Measurements from ENCODE around the gene TTYH2. TPM values are rescaled to one million over a fixed set of nuclear protein-coding genes. Genes with fewer than 3 reads are reported as not detected.
"Not testable (repeated sequence)": the region's sequence is repeated elsewhere in the genome, so short reads cannot be mapped to it uniquely, and the experiment has no call there.

Gene TTYH2
- total RNA-seq, 1 donor from 2014 or later: 1.2 TPM

DNA sequence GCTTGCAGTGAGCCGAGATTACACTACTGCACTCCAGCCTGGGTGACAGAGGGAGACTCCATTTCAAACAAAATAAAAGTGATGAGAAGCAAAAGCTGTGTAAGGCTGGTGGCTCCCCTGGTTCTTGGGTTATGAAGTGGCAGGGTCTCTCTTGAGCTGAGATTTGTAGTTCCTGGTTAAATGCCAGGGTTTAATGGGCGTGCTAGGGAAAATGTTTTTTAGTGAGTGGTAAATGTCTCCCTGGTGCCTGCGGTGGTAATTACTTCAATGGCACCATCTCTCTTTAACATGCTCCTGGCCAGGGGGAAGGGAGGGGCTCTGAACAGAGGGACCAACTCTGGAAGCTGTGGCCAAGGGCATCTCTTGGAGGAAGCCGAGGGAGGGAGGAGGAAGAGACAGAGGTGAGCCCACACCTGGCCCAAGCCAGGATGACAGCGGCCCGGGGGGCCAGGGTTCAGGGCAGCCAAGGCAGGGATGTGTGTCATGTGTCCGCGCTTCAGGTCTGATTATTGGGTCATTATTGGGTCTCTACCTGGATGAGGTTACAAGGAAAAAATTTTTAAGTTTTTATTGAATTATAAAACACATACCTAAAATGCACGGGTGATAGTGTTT is 27.7 kb upstream of the TTYH2 start:
- TF ChIP-seq, protein P1, sequence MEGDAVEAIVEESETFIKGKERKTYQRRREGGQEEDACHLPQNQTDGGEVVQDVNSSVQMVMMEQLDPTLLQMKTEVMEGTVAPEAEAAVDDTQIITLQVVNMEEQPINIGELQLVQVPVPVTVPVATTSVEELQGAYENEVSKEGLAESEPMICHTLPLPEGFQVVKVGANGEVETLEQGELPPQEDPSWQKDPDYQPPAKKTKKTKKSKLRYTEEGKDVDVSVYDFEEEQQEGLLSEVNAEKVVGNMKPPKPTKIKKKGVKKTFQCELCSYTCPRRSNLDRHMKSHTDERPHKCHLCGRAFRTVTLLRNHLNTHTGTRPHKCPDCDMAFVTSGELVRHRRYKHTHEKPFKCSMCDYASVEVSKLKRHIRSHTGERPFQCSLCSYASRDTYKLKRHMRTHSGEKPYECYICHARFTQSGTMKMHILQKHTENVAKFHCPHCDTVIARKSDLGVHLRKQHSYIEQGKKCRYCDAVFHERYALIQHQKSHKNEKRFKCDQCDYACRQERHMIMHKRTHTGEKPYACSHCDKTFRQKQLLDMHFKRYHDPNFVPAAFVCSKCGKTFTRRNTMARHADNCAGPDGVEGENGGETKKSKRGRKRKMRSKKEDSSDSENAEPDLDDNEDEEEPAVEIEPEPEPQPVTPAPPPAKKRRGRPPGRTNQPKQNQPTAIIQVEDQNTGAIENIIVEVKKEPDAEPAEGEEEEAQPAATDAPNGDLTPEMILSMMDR (conservative IDR thresholded peaks at IDR 0.05; ENCODE audit: low read depth, low read length): no peak
- H3K4me3 ChIP-seq (ENCODE audit: low read depth, low read length): no peak overlapping the region
- no peak for DNase-seq (ENCODE audit: low read depth)

DNA sequence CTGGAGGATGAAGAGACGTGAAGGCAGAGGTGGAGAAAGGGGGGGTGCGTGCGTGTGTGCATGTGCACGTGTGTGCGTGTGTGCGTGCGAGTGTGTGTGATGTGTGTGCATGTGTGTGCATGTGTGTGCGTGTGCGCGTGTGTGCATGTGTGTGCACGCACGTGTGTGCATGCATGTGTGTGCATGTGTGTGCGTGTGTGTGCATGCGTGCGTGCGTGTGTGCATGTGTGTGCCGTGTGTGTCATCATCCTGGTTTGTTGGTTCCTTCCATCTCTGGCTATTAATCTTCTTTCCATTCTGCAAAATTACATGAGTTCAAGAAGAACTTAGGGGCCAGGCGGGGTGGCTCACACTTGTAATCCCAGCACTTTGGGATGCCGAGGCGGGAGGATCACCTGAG is 26.9 kb upstream of the TTYH2 start:
- no peak overlapping the region for H3K4me3 ChIP-seq (ENCODE audit: low read depth, low read length)
- DNase-seq (ENCODE audit: low read depth): no peak
- TF ChIP-seq, protein P1 (conservative IDR thresholded peaks at IDR 0.05; ENCODE audit: low read depth, low read length): no peak

DNA sequence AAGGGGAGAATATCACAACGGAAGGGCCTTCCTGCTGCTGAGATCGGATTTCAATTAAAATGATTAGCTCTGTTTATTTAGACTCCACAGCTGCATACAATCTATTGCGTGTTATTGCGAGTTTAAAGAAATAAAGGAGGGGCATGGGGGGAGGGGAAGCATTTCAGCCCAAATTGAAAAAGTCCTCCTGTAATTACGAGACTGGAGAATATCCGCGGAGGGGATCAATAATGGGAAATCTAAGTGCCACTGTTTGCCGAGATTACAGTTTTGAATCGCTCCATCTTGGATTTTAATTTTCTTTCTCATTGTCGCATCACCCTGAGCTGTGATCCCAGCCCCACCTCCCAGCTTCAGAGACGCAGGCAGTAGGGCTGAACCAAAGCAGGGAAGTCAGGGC is 25.6 kb upstream of the TTYH2 start:
- TF ChIP-seq, protein P1 (conservative IDR thresholded peaks at IDR 0.05; ENCODE audit: low read depth, low read length): no peak
- DNase-seq (ENCODE audit: low read depth): no peak
- H3K4me3 ChIP-seq (ENCODE audit: low read depth, low read length): no peak overlapping the region

DNA sequence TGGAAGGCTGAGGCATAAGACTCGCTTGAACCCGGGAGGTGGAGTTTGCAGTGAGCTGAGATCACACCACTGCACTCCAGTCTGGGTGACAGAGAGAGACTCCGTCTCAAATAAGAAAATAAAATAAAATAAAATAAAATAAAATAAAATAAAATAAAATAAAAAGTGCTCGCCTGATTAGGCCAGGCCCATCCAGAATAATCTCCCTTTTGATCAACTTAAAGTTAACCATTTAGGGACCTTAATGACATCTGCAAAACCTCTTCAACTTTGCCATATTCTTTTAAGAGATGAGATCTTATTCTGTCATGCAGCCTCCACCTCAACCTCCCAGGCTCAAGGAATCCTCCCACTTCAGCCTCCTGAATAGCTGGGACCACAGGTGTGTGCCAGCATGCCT is 24.7 kb upstream of the TTYH2 start:
- not testable (repeated sequence) for H3K4me3 ChIP-seq (ENCODE audit: low read depth, low read length); DNase-seq (ENCODE audit: low read depth)

DNA sequence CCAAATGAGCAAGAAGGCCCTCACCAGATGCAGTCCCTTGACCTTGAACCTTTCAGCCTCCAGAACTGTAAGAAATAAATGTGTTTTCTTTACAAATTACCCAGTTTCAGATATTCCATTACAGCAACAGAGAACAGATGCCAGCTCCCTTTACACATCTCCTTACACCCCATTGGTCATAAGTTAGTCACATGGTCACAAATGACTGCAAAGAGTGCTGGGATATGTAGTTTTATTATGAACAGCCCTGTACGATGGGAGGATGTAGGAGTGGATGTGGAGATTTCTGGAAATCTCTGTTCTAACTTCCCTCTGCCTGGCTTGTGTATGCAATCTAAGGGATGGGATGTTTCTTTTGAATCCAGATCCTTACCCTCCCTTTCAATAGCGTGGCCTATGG is 23.2 kb upstream of the TTYH2 start:
- no peak for DNase-seq (ENCODE audit: low read depth)

DNA sequence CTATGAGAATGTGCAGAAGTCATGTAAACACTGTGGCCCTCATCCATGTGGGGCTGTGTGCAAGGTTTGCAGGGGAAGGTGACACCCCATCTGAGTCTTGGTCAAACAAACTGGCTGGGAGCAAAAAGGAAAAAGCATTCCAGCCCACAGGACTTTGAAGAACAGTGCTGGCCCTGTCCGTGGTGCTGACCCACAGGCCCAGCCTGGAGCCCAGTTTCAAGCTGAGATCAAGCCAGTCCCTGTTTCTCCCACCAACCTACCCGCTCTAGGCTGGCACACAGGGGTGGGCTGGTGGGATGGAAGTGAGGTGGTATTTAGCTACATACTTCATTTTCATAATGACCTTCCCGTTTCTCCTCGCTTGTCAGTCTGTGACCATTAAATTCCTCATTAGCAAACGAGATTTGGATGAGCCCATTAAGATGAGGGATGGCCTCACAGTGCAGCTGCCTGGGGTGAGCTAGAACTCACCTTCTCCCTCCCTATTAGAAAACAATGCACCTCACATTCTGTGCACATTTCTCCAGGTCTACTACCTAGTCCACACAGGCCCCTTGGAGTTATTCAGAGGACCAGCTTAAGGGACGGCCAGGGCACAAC is 22.5 kb upstream of the TTYH2 start:
- TF ChIP-seq, protein P1 (conservative IDR thresholded peaks at IDR 0.05; ENCODE audit: low read depth, low read length): no peak
- no peak overlapping the region for H3K4me3 ChIP-seq (ENCODE audit: low read depth, low read length)
- DNase-seq (ENCODE audit: low read depth): no peak

More for the DNA sequence above, 23.2 kb upstream of the TTYH2 start:
- TF ChIP-seq, protein P1 (conservative IDR thresholded peaks at IDR 0.05; ENCODE audit: low read depth, low read length): no peak
- H3K4me3 ChIP-seq (ENCODE audit: low read depth, low read length): no peak overlapping the region

DNA sequence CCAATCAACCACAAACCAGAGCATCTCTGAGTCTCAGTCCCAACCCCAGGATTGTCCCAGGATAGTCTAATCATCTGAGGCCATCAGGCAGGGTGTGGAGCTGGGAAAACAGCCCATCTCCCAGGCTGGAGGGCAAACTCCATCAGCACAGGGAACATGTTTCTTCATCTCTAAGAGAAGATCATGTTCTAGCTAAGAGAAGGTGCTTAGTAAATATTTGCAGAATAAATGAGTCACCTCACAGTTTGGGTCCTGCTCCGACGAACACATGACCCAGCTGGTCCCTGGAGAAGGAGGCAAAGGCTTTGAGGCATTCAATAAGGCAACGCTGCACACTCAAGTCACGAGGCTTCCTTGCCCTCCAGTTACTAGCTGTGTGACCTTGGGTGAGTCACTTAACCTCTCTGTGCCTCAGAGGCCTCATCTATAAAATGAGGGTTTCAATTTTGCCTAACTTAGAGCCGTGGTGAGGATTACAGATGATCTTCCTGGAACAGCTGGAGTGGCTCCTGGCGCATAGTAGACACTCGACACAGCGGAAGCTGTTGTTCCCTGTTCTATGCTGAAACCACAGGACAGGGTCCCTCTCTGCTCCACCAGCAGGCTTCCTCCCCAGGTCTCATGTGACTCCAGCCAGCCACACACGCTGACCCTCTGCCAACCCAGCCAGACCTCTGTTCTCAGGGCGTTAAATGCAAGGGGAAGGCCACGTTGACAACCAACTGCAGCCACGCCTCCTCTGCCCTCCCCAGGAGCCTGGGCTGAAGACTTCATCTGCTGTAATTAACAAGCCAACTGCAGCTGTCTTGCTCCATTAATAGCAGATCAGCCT is 20.2 kb upstream of the TTYH2 start:
- no peak overlapping the region for H3K4me3 ChIP-seq (ENCODE audit: low read depth, low read length)
- TF ChIP-seq, protein P1 (conservative IDR thresholded peaks at IDR 0.05; ENCODE audit: low read depth, low read length): no peak
- no peak for DNase-seq (ENCODE audit: low read depth)
